K562 treated with DMSO at 1 percent for 12 hours (cell line): ENCODE results near the gene GNRH2. TPM values are rescaled to one million over a fixed set of nuclear protein-coding genes. Genes with fewer than 3 reads are reported as not detected.

Source experiments
- total RNA-seq: library from RNA; unstranded; fragments of 300-600 nt; gene quantifications from 2 replicates; pipeline ENCODE4 v1.2.3, GENCODE V29; 2022; ENCODE audit not compliant: insufficient read depth

GNRH2 gene
- total RNA-seq = not detected in 2 replicates

GRCh38 chr20:3043322-3043721 lies at the start of gene GNRH2:
Gene GNRH2 (plus strand): TSS chr20:3043622. CDS start chr20:3044415, 793 bp downstream.

DNA sequence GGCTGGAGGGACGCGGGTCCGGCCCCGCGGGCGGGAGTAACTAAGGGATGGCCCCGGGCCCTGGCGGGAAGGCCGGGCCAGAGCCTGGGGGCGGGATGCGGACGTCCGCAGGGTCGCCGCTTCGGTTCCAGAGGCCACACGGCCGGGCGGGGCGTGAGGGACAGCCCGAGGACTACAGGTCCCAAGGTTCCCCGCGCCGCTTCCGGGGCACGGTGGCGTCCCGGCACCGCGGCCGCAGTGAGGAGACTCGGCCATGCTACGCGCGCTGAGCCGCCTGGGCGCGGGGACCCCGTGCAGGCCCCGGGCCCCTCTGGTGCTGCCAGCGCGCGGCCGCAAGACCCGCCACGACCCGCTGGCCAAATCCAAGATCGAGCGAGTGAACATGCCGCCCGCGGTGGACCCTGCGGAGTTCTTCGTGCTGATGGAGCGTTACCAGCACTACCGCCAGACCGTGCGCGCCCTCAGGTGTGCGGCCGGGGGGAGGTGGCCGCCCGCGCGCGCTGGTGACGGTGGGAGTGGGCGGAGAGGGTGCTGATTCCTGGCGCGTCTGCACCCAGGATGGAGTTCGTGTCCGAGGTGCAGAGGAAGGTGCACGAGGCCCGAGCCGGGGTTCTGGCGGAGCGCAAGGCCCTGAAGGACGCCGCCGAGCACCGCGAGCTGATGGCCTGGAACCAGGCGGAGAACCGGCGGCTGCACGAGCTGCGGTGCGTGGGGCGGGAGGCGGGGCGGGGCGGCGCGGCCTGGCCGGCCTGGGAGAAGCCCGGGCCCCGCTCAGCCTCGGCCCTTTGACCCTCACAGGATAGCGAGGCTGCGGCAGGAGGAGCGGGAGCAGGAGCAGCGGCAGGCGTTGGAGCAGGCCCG lies 2.6 kb downstream of the GNRH2 start, which contains the start of gene MRPS26:
MRPS26 (plus strand) TSS at position 237 of the 861 bp plus-strand sequence; CDS start at position 254, 17 bp downstream.

DNA sequence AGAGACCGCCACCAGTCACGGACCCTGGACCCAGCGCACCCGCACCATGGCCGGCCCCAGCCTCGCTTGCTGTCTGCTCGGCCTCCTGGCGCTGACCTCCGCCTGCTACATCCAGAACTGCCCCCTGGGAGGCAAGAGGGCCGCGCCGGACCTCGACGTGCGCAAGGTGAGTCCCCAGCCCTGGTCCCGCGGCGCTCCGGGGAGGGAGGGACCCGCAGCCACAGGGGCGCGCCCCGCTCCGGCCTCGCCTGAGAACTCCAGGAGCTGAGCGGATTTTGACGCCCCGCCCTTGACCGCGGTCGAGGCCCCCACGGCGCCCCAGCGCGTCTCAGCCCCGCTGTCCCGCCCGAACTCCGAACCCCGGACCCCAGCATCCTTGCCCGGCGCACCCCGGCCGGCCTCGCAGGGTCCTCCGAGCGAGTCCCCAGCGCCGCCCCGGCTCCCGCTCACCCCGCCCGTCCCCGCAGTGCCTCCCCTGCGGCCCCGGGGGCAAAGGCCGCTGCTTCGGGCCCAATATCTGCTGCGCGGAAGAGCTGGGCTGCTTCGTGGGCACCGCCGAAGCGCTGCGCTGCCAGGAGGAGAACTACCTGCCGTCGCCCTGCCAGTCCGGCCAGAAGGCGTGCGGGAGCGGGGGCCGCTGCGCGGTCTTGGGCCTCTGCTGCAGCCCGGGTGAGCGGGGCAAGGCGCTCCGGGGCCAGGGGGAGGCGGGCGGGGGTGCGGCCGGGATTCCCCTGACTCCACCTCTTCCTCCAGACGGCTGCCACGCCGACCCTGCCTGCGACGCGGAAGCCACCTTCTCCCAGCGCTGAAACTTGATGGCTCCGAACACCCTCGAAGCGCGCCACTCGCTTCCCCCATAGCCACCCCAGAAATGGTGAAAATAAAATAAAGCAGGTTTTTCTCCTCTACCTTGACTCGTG lies 28.4 kb downstream of the GNRH2 start, which contains the start of gene OXT:
OXT (plus strand) TSS at position 11 of the 920 bp plus-strand sequence; CDS start at position 47, 36 bp downstream.

GRCh38 chr20:3084283-3084985 lies 41.0 kb downstream of the GNRH2 start, which contains the start of gene AVP:
Gene AVP (minus strand): TSS chr20:3084724. CDS start chr20:3084674, 50 bp downstream.

Other genes starting within 250 kb of the GNRH2 start
- 0.60 TPM in 1 of 2 replicates, not detected in the other for gene CPXM1, start 243.0 kb upstream of the GNRH2 start, total RNA-seq
- gene C20orf141, start 228.6 kb upstream of the GNRH2 start, total RNA-seq = not detected in 2 replicates
- not detected in 2 replicates for gene TMEM239, start 227.3 kb upstream of the GNRH2 start, total RNA-seq
- 10.0 and 13.4 TPM in 2 replicates for gene PCED1A, start 203.0 kb upstream of the GNRH2 start, total RNA-seq
- gene VPS16, start 202.9 kb upstream of the GNRH2 start, total RNA-seq = 29.4 and 40.8 TPM in 2 replicates
- 18.4 and 37.8 TPM in 2 replicates for gene PTPRA, start 170.1 kb upstream of the GNRH2 start, total RNA-seq
- 29.3 and 32.7 TPM in 2 replicates for gene MRPS26, start 2.4 kb downstream of the GNRH2 start, total RNA-seq
- not detected in 2 replicates for gene OXT, start 28.0 kb downstream of the GNRH2 start, total RNA-seq
- not detected in 2 replicates for gene AVP, start 41.1 kb downstream of the GNRH2 start, total RNA-seq
- 10.8 and 18.4 TPM in 2 replicates for gene FASTKD5, start 116.2 kb downstream of the GNRH2 start, total RNA-seq
- 2.4 and 3.8 TPM in 2 replicates for gene UBOX5, start 116.2 kb downstream of the GNRH2 start, total RNA-seq
- gene LZTS3, start 129.9 kb downstream of the GNRH2 start, total RNA-seq = 2.6 and 4.3 TPM in 2 replicates
- gene DDRGK1, start 161.1 kb downstream of the GNRH2 start, total RNA-seq = 22.8 and 26.8 TPM in 2 replicates
- gene ITPA, start 165.9 kb downstream of the GNRH2 start, total RNA-seq = 51.0 and 53.3 TPM in 2 replicates
- gene SLC4A11, start 195.6 kb downstream of the GNRH2 start, total RNA-seq = 0.20 TPM in 1 of 2 replicates, not detected in the other